GM12892 (cell line): ENCODE measurements around the gene CPXM2.

Experiments
- DNase-seq: peaks from one replicate; pipeline ENCODE4 v3.0.0; 2011; ENCODE audit not compliant: insufficient read length
- FAIRE-seq: peaks from 2 replicates; lab custom pipeline; 2011; peaks lifted over from hg19 to GRCh38; lab: Jason Lieb, UNC
- POLR2A ChIP-seq: IDR thresholded peaks from 2 replicates; pipeline ENCODE4 v1.6.1; 2011; ENCODE audit warnings: low read depth, low read length, control low read depth
- POLR2AphosphoS5 ChIP-seq: IDR thresholded peaks from 2 replicates; pipeline ENCODE4 v1.6.1; 2011; ENCODE audit warnings: low read depth, low read length, control low read depth
- TAF1 ChIP-seq: IDR thresholded peaks from 2 replicates; pipeline ENCODE4 v1.6.1; 2011; ENCODE audit warnings: low read depth, mild to moderate bottlenecking, control low read depth, low read length, borderline replicate concordance

Gene CPXM2

DNA sequence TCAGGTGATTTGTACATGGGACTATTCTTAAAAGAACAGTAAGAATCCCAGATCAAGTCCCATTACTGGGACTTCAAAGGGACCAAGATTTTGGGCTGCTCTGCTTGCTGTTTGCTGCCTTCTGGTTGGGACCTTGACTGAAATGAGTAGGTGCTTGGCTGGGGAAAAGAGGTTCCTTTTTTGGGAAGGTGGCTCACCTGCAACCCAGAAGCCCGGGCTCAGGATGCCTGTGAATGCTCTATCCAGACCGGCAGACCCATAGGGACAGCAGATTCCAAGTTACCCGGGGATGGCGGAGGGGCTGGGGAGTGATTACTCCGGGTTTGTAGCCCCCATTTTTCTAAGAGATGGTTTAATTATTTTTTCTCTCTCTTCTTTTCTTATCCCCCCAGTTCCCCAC lies 104.0 kb downstream of the CPXM2 start:
- TF ChIP-seq POLR2A: no peak
- no peak for TF ChIP-seq POLR2AphosphoS5
- TF ChIP-seq TAF1: no peak
- no peak for DNase-seq
- no peak for FAIRE-seq

DNA sequence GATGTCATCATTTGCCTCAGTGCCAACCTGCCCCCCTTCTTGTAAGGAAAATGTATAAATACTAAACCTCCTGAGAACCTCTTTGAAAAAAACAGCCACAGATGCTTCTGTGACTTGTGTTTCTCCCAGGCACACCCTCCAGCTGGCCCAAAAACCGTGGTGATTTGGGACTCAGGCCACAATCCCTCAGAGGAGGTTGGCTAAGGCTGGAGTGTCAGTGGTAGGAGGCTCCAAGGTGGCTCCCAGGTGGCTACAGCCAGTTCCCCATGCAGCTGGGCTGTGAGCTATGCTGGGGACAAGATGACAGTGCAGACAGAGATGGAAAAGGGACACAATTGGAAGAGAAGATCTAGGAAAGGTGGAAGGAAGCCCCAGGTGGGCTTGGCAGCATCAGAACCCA lies 104.7 kb downstream of the CPXM2 start:
- DNase-seq (no peak), FAIRE-seq (no peak)
- no peak for TF ChIP-seq POLR2AphosphoS5
- TF ChIP-seq TAF1: no peak
- TF ChIP-seq POLR2A: no peak

DNA sequence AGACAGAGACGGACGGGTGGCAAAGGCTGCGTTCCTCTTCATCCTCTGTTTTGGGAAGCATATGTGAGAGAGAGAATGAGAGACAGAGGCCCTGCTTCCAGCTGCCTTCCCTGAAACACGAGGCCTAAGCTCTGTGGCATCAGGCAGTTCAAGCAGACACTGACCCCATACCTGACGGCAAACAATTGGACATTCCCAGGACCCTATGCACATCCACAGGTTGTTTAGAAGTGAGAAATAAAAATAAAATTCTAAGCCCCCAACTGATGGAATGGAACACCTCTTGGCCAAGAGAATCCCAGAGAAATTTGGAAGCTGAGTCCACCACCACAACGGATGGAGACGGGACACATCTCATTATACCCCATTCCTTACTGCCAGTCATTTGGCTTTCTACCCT lies 105.3 kb downstream of the CPXM2 start:
- FAIRE-seq: no peak
- no peak for DNase-seq
- TF ChIP-seq TAF1: no peak
- no peak for TF ChIP-seq POLR2A
- TF ChIP-seq POLR2AphosphoS5: no peak

DNA sequence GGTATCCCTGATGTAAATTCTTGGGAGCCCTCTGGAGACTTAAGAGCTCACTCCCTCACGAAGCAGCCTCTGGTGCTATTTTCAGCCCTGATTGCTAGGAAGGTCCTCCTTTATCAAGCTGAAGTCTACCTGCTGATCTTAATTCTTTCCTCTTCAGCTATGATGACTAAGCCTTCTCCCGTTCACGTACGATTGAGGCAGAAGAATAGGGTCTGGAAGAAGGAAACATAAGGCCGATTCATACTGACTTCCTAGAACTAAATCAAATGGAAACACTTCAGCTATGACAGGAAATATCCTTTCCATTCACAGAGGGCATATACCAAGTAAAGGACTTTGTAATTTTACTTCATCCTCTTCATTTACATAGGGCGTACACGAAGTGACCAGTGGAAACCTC lies 107.0 kb downstream of the CPXM2 start:
- TF ChIP-seq POLR2A: no peak
- DNase-seq (no peak), FAIRE-seq (no peak)

DNA sequence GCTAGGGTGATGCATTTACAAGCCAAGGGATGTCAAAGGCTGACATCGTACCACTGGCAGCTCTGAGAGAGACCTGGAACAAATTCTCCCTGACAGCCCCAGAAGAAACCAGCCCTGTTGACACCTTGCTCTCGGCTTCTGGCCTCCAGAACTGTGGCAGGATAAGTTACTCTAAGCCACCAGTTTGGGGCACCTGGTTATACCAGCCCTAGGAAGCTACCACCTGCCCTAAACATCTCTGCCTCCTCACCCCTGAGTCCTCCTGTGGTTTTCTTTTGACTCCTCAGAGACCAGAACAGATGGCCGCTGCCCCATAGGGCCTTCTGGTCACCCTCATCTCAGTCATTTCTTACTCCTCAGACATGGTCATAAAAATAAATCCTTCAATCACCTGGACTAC lies 107.4 kb downstream of the CPXM2 start:
- TF ChIP-seq POLR2A: no peak
- TF ChIP-seq TAF1: no peak
- no peak for TF ChIP-seq POLR2AphosphoS5
- DNase-seq: no peak
- no peak for FAIRE-seq

DNA sequence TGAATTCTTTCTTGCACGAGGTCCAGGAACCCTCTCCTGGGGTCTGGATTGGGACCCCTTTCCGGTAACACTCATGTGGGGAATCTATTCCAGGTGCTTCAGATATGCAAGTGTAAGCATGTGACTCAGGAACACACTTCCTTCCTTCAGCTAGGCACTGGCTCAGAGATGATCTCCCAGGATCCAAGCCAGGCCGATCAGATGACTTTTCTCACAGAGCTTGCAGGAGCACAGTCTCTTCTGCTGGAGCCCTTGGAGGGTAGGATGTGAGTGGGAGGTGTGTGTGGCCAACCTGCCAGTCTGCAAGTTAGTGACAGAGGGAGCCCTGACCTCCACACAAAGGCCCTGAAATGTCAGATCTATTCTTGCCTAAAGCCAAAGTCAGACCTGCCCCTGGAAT lies 108.3 kb downstream of the CPXM2 start:
- FAIRE-seq: no peak
- TF ChIP-seq POLR2AphosphoS5 (no peak), POLR2A (no peak), TAF1 (no peak)
- DNase-seq: no peak

DNA sequence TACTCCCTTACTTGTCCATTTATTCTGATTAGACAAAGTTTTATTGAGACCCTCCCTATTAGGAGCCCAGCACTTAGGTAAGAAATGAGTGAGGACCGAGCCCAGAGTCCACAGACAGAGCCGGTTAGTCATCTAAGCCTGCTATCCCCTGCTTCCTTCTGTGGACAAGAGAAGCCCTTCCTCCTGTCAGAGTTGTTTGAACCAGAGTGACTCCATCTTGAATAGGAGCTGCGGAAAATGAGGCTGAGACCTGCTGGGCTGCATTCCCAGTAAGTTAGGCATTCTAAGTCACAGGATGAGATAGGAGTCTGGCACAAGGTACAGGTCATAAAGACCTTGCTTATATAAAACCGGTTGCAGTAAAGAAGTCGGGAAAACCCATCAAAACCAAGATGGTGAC lies 109.1 kb downstream of the CPXM2 start:
- FAIRE-seq: no peak
- no peak for DNase-seq
- TF ChIP-seq TAF1 (no peak), POLR2A (no peak), POLR2AphosphoS5 (no peak)

DNA sequence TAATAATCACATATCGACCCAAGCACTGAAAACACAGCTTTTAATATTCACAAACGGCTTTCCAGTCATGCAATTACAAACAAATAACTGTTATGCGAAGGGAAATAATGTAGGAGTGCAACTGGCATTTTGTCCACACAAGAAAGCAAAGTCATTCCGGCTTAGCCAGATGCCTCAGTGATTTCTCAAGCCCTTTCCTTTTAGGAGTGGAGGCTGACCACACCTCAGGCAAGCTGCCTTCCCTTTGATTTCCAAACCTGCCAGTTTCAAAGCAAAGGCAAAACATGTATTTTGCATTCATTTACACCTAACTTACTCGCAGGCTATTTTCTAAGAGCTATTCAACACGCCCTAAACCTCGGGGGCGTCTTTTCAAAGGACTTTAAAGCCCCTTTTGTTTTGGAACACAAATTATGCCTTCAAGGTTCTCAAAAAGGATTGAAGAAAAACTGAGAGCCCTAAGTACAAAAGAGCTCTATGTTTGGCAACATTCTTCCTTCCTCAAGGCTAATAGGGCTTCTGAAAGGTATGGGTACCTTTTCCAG lies 109.6 kb downstream of the CPXM2 start:
- no peak for DNase-seq
- no peak for FAIRE-seq
- TF ChIP-seq TAF1 (no peak), POLR2AphosphoS5 (no peak), POLR2A (no peak)

DNA sequence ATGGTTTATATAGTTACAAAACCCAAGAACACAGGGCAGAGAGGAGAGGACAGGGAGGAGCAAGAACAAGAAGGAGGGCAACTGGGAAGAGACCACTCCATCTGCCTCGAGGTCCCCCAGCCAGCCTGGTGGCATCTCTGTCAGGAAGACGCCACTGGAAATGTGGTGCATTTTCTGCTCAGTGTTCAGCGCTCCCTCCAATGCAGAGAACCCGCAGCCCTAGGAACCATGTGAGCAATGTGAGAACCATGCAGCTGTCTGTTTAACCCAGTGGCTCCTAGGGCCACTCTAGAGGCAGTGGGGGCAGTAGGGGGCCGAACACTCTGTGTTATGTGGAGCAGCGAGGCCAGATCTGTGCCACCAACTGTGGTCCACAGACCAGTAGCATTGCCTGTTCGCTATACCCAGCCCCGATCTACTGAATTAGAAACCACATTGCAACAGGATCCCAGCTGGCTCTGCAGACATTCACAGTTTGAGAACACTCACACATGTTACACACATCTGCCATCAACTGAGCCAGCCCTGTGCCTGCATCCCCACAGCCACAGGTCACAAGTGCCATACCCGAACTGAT lies 110.2 kb downstream of the CPXM2 start:
- DNase-seq: no peak
- FAIRE-seq: no peak
- TF ChIP-seq POLR2AphosphoS5: no peak
- TF ChIP-seq POLR2A: no peak
- TF ChIP-seq TAF1: no peak

DNA sequence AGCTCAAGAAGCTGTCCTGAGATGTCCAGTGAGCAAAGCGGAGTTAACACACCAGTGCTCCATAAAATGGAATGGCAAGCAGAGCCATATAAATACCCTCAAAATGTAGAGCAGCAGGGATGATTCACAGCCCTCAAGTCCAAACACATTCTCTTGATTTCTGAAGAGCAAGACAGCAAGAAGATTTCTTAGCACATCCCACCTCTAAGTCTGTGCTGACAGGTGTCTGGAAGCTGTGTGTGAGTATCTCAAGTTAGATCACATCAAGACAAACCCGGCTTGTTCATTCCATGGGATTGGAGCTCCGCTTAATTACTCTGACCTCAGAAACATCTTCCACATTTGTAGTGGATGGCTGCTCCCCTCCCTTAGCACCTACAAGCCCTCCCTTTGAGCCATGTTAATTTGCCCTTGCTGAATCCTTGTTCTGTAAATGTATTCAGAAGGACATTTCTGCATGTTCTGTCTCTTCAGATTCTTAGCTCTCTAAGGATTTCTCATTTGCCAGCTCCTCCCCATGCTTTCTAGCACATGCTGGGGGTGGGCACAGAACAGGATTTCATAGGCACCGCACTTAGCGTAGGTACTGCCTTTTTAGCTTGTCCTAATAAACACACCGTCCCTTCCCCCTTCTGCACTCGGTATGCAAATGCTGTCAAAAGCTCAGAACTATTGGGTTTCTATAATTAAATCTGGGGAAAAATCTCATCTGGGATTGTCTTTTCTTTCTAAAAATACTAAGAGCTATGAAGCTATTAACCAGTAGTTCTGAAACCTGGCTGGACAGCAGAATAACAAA lies 112.7 kb downstream of the CPXM2 start:
- no peak for FAIRE-seq
- no peak for TF ChIP-seq POLR2A
- TF ChIP-seq TAF1: no peak
- no peak for TF ChIP-seq POLR2AphosphoS5
- DNase-seq: no peak

DNA sequence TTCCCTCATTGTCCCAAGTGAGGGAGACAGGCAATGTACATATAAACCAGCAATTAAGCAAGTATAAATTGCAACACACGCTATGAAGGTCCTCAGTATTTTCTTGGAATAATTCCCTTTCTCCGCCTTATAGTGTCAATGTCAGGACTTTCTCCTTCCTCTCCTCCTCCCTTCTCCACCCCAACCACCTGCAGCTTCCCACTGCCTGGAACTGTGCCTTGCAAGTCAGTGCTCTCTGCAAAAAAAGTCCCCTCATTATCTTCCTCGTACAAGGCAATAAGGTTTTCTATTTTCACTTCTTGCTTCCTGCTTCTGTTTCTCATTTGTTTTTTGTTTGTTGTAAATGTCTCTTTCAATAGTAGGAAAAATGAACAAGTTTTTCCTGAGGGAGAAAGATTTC lies 113.7 kb downstream of the CPXM2 start:
- TF ChIP-seq POLR2AphosphoS5: no peak
- TF ChIP-seq TAF1: no peak
- no peak for TF ChIP-seq POLR2A
- no peak for FAIRE-seq
- no peak for DNase-seq

DNA sequence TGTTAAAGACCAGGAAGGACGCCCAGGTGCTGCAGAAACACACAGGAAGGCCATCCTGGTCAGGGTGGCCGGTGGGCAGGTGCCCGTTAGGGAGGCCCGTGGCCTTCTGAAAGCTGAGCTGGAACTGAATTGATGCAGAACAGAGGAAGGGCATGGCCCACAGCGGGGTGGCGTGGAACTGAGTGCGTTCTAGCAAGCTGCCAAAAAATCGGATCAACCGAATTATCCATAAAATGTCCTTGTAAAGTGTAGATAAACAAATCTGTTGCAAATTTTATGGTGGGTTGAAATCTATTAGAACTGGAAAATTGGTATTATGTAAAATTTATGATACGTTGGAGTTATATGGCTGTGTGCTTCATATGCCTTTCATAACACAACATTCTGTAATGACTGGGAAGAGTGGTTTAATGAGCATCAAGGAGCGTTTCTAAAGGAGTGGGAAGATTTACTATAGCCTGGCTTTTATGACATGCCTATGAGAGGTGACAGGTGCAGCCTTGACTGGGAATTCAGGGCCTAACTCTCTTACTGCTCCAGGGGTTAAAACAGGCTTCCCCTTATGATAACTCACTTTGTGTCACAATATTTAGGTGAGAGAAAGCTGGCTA lies 117.4 kb downstream of the CPXM2 start:
- DNase-seq (no peak), FAIRE-seq (no peak)
- TF ChIP-seq POLR2AphosphoS5 (no peak), TAF1 (no peak), POLR2A (no peak)
